Mucosa of stomach (tissue), 1 donor: Measurements from ENCODE around the gene LDLR.
"Not testable (repeated sequence)": the region's sequence is repeated elsewhere in the genome, so short reads cannot be mapped to it uniquely, and the experiment has no call there.

Experiments used
- H3K27me3 ChIP-seq: one replicate; pipeline ENCODE4 v1.7.0; 2013; ENCODE audit warnings: mild to moderate bottlenecking, low read length; ENCODE audit not compliant: control insufficient read depth, insufficient read depth
- H3K36me3 ChIP-seq: one replicate; pipeline ENCODE4 v1.7.0; 2013; ENCODE audit warnings: low read length; ENCODE audit not compliant: control insufficient read depth, insufficient read depth
- H3K4me1 ChIP-seq: one replicate; pipeline ENCODE4 v1.7.0; 2013; ENCODE audit warnings: mild to moderate bottlenecking, low read length; ENCODE audit not compliant: control insufficient read depth, insufficient read depth
- H3K4me3 ChIP-seq: one replicate; pipeline ENCODE4 v1.7.0; 2013; ENCODE audit warnings: low read length
- H3K9ac ChIP-seq: one replicate; pipeline ENCODE4 v1.7.0; 2013; ENCODE audit warnings: mild to moderate bottlenecking, low read length, moderate library complexity
- H3K9me3 ChIP-seq: one replicate; pipeline ENCODE4 v1.7.0; 2013; ENCODE audit warnings: mild to moderate bottlenecking, low read length, moderate library complexity; ENCODE audit not compliant: control insufficient read depth
- donor health status: Pancreatic carcinoma.

The LDLR gene

DNA sequence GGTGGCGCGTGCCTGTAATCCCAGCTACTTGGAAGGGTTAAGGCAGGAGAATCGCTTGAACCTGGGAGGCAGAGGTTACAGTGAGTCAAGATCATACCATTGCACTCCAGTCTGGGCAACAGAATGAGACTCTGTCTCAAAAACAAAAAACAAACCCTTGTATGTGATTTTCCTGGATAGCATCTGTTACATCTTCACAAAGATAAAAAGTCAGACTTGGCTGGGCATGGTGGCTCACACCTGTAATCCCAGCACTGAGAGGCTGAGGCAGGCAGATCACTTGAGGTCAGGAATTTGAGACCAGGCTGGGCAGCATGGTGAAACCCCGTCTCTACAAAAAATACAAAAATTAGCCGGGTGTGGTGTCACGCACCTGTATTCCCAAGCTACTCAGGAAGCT is 8.1 kb downstream of the LDLR start:
- H3K36me3 ChIP-seq, H3K9ac ChIP-seq: not testable (repeated sequence)
- peaks cover 48% of the 10 kb centered on the region for H3K4me1 ChIP-seq

DNA sequence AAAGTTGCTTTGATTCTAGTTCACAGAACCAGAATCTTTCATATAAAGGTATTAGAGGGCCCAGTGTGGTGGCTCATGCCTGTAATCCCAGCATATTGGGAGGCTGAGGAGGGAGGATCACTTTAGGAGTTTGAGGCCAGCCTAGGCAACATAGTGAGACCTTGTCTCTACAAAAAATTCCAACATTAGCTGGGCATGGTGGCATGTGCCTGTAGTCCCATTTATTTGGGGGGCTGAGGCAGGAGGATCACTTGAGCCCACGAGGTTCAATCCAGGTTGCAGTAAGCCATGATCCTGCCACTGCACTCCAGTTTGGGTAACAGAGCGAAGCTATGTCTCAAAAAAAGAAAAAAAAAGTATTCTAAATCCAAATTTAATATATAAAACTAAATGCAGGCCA is 9.1 kb downstream of the LDLR start:
- no peak overlapping the region for H3K4me3 ChIP-seq
- no peak overlapping the region for H3K9ac ChIP-seq
- H3K4me1 ChIP-seq = peaks cover 54% of the 10 kb centered on the region
- peaks cover 10% of the 10 kb centered on the region for H3K36me3 ChIP-seq
- no peaks in the 10 kb centered on the region for H3K27me3 ChIP-seq
- H3K9me3 ChIP-seq = no peaks in the 10 kb centered on the region

More for the DNA sequence above, 8.1 kb downstream of the LDLR start:
- H3K9me3 ChIP-seq, H3K27me3 ChIP-seq, H3K4me3 ChIP-seq: not testable (repeated sequence)

DNA sequence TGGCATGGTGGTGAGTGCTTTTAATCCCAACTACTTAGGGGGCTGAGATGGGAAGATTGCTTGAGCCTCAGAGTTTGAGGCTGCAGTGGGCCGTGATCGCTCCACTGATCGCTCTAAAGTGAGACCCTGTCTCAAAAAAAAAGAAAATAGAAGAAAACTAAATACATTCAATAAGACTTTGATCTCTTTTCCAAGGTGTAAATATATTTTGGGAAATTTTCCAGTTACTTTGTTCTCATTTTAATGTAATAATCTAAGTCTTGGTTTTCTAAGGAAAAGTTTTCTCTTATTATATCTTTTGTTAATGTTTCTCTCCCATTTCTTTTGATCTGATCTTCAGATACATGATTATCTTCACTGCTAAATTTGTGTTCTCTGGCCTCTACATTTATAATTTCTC is 9.6 kb downstream of the LDLR start:
- Histone ChIP-seq H3K27me3 (no peaks in the 10 kb centered on the region), H3K4me3 (no peak overlapping the region), H3K36me3 (peaks cover 10% of the 10 kb centered on the region)

DNA sequence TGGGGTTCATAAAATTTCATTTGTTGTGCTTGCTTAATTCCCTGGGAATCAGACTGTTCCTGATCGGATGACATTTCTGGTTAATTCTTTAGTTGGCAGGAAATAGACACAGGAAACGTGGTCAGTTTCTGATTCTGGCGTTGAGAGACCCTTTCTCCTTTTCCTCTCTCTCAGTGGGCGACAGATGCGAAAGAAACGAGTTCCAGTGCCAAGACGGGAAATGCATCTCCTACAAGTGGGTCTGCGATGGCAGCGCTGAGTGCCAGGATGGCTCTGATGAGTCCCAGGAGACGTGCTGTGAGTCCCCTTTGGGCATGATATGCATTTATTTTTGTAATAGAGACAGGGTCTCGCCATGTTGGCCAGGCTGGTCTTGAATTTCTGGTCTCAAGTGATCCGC is 10.8 kb downstream of the LDLR start:
- Histone ChIP-seq H3K27me3 (no peaks in the 10 kb centered on the region), H3K36me3 (peaks cover 18% of the 10 kb centered on the region), H3K4me3 (no peak overlapping the region), H3K9ac (no peak overlapping the region), H3K9me3 (no peaks in the 10 kb centered on the region), H3K4me1 (peaks cover 44% of the 10 kb centered on the region)

More for the DNA sequence above, 9.6 kb downstream of the LDLR start:
- H3K9ac ChIP-seq = no peak overlapping the region
- H3K9me3 ChIP-seq = no peaks in the 10 kb centered on the region
- peaks cover 54% of the 10 kb centered on the region for H3K4me1 ChIP-seq

DNA sequence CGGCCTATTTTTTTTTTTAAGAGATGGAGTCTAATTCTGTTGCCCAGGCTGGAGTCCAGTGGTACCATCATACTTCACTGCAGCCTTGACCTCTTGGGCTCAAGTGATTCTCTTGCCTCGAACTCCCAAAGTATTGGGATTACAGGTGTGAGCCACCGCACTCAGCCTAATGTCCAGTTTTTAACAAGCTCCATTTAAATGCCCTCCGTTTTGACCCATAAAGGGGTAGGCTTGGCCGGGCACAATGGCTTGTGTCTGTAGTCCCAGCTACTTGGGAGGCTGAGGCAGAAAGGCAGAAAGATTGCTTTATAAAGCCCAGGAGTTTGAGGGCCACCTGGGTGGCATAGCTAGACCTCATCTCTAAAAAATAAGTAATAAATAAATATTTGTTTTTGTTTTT is 11.8 kb downstream of the LDLR start:
- Histone ChIP-seq H3K4me3 (no peak overlapping the region), H3K4me1 (peaks cover 35% of the 10 kb centered on the region), H3K36me3 (peaks cover 21% of the 10 kb centered on the region), H3K9ac (no peak overlapping the region), H3K9me3 (no peaks in the 10 kb centered on the region), H3K27me3 (no peaks in the 10 kb centered on the region)

DNA sequence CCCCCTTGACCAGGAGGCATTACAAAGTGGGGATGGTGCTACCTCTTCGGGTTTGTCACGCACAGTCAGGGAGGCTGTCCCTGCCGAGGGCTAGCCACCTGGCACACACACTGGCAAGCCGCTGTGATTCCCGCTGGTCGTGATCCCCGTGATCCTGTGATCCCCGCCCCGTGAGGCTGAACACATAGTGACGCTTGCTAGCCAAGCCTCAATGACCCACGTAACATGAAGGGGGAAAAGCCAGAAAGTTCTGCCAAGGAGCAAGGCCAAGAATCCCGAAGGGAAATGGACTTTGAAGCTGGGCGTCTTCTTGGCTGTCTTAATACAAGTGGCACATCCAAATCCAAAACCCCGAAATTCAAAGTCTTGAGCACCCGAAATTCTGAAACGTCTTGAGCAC is 13.7 kb downstream of the LDLR start:
- Histone ChIP-seq H3K27me3 (no peaks in the 10 kb centered on the region), H3K36me3 (peaks cover 34% of the 10 kb centered on the region), H3K4me3 (no peak overlapping the region), H3K4me1 (peaks cover 22% of the 10 kb centered on the region), H3K9ac (no peak overlapping the region), H3K9me3 (no peaks in the 10 kb centered on the region)

DNA sequence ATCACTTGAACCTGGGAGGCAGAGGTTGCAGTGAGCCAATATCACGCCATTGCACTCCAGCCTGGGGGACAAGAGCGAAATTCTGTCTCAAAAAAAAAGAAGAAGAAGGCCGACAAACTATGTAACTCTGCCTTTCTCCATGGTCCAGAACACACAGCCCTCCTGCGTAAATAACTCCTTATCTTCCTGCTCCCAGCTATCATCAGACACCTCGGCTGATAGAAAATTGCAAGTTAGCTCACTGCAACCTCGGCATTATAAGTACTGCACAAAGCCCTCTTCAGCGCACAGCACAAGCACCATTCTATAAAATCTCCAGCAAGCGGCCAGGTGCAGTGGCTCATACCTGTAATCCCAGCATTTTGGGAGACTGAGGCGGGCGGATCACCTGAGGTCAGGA is 14.4 kb downstream of the LDLR start:
- H3K9me3 ChIP-seq, H3K9ac ChIP-seq, H3K4me3 ChIP-seq, H3K27me3 ChIP-seq: not testable (repeated sequence)
- H3K36me3 ChIP-seq = peaks cover 34% of the 10 kb centered on the region
- peaks cover 18% of the 10 kb centered on the region for H3K4me1 ChIP-seq

DNA sequence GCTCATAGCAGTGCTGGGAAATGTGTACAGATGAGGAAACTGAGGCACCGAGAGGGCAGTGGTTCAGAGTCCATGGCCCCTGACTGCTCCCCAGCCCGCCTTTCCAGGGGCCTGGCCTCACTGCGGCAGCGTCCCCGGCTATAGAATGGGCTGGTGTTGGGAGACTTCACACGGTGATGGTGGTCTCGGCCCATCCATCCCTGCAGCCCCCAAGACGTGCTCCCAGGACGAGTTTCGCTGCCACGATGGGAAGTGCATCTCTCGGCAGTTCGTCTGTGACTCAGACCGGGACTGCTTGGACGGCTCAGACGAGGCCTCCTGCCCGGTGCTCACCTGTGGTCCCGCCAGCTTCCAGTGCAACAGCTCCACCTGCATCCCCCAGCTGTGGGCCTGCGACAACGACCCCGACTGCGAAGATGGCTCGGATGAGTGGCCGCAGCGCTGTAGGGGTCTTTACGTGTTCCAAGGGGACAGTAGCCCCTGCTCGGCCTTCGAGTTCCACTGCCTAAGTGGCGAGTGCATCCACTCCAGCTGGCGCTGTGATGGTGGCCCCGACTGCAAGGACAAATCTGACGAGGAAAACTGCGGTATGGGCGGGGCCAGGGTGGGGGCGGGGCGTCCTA is 15.9 kb downstream of the LDLR start:
- Histone ChIP-seq H3K27me3 (no peaks in the 10 kb centered on the region), H3K4me1 (peaks cover 16% of the 10 kb centered on the region), H3K36me3 (peaks cover 31% of the 10 kb centered on the region), H3K9ac (no peak overlapping the region), H3K4me3 (no peak overlapping the region), H3K9me3 (no peaks in the 10 kb centered on the region)

DNA sequence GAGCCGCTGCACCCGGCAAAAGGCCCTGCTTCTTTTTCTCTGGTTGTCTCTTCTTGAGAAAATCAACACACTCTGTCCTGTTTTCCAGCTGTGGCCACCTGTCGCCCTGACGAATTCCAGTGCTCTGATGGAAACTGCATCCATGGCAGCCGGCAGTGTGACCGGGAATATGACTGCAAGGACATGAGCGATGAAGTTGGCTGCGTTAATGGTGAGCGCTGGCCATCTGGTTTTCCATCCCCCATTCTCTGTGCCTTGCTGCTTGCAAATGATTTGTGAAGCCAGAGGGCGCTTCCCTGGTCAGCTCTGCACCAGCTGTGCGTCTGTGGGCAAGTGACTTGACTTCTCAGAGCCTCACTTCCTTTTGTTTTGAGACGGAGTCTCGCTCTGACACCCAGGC is 17.2 kb downstream of the LDLR start:
- peaks cover 40% of the 10 kb centered on the region for H3K36me3 ChIP-seq
- H3K27me3 ChIP-seq = no peaks in the 10 kb centered on the region
- no peaks in the 10 kb centered on the region for H3K9me3 ChIP-seq
- H3K9ac ChIP-seq = no peak overlapping the region
- peaks cover 16% of the 10 kb centered on the region for H3K4me1 ChIP-seq
- H3K4me3 ChIP-seq = no peak overlapping the region

DNA sequence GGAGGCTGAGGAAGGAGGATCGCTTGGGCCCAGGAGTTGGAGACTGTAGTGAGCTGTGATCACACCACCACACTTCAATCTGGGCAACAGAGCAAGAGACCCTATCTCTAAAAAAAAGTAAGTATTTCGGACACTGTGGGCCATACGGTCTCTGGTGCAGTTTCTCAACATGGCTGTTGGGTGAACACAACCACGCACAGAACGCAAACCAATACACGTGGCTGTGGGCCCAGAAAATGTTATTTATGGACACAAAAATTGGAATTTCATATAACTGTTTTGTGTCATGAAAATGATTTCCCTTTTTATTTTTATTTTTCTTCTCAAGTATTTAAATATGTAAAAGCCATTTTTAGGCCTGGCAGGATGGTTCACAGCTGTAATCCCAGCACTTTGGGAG is 19.5 kb downstream of the LDLR start:
- peaks cover 1% of the 10 kb centered on the region for H3K4me1 ChIP-seq
- no peak overlapping the region for H3K4me3 ChIP-seq
- peaks cover 44% of the 10 kb centered on the region for H3K36me3 ChIP-seq
- H3K9me3 ChIP-seq = no peaks in the 10 kb centered on the region
- H3K27me3 ChIP-seq = no peaks in the 10 kb centered on the region
- H3K9ac ChIP-seq = no peak overlapping the region

DNA sequence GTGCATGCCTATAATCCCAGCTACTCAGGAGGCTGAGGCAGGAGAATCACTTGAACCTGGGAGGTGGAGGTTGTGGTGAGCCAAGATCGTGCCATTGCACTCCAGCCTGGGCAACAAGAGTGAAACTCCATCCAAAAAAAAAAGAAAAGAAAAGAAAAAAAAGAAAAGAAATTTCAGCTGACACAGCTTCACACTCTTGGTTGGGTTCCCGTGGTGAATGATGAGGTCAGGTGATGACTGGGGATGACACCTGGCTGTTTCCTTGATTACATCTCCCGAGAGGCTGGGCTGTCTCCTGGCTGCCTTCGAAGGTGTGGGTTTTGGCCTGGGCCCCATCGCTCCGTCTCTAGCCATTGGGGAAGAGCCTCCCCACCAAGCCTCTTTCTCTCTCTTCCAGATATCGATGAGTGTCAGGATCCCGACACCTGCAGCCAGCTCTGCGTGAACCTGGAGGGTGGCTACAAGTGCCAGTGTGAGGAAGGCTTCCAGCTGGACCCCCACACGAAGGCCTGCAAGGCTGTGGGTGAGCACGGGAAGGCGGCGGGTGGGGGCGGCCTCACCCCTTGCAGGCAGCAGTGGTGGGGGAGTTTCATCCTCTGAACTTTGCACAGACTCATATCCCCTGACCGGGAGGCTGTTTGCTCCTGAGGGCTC is 22.0 kb downstream of the LDLR start:
- Histone ChIP-seq H3K36me3 (peaks cover 32% of the 10 kb centered on the region), H3K4me3 (no peak overlapping the region), H3K9ac (no peak overlapping the region), H3K4me1 (no peaks in the 10 kb centered on the region), H3K27me3 (no peaks in the 10 kb centered on the region), H3K9me3 (no peaks in the 10 kb centered on the region)

DNA sequence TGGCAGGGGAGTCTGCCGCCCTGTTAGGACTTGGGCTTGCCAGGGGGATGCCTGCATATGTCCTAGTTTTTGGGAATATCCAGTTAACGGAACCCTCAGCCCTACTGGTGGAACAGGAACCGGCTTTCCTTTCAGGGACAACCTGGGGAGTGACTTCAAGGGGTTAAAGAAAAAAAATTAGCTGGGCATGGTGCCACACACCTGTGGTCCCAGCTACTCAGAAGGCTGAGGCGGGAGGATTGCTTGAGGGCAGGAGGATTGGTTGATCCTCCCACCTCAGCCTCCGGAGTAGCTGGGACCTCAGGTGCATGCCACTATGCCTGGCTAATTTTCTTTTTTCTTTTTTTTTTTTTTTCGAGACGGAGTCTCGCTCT is 22.5 kb downstream of the LDLR start:
- Histone ChIP-seq H3K4me3 (no peak overlapping the region), H3K9me3 (no peaks in the 10 kb centered on the region), H3K27me3 (no peaks in the 10 kb centered on the region), H3K36me3 (peaks cover 27% of the 10 kb centered on the region), H3K4me1 (no peaks in the 10 kb centered on the region), H3K9ac (no peak overlapping the region)
